GM19438 (cell line): ENCODE data around the gene EHMT1.
"Not testable (repeated sequence)": the region's sequence is repeated elsewhere in the genome, so short reads cannot be mapped to it uniquely, and the experiment has no call there.

ENCODE experiments used
- ATAC-seq: cut with Tn5 transposase; IDR thresholded peaks from one replicate; pipeline ENCODE4 v1.9.1; 2021; ENCODE audit warnings: low read depth; ENCODE audit not compliant: unreplicated experiment

EHMT1 gene

DNA sequence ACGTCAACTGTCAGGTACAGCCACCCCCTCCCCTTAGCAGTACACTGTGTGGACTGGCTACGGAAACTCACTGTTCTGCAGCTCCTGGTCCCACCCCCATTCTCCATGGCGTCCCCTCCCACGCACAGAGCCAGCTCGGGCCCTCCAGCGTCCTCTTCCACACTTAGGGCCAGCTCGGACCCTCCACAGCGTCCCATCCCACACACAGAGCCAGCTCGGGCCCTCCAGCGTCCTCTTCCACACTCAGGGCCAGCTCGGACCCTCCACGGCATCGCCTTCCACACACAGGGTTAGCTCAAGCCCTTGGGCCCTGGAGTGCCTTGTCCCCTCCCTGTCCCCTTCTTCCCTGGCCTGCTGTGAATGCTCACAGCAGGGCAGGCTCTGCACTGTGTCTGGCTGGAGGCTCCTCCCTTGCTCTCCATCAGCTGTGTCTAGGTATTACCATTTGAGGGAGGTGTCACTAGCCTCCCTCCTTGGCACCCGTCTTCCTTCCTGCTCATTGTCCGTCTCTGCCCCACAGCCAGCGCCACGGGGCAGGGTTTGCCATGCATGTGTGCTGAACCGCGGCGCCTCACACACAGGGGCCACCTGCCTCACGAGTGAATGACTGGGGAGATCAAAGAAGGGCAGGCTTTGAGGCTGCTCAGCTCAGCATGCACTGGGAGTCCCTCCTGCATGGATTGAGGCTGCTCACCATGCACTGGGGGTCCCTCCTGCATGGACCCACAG, 180.3 kb downstream of the EHMT1 start:
- no peak for ATAC-seq

DNA sequence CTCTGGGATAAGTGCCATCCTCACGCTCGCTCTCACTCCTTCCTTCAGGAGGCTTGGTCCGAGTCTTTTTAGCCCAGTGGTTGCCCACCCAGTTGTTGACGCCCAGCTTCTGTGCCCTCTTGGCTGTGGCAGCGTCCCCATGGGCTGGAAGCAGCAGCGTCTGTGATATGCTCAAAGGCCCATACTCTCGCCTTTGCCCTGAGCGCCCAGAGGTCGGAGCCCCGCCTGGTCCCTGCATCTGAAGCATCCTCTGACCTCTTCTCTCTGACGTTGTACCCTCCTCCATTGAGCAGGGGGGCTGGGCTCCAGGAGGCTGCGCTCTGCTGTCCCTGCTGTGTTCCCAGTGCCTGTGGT, 180.8 kb downstream of the EHMT1 start:
- no peak for ATAC-seq

DNA sequence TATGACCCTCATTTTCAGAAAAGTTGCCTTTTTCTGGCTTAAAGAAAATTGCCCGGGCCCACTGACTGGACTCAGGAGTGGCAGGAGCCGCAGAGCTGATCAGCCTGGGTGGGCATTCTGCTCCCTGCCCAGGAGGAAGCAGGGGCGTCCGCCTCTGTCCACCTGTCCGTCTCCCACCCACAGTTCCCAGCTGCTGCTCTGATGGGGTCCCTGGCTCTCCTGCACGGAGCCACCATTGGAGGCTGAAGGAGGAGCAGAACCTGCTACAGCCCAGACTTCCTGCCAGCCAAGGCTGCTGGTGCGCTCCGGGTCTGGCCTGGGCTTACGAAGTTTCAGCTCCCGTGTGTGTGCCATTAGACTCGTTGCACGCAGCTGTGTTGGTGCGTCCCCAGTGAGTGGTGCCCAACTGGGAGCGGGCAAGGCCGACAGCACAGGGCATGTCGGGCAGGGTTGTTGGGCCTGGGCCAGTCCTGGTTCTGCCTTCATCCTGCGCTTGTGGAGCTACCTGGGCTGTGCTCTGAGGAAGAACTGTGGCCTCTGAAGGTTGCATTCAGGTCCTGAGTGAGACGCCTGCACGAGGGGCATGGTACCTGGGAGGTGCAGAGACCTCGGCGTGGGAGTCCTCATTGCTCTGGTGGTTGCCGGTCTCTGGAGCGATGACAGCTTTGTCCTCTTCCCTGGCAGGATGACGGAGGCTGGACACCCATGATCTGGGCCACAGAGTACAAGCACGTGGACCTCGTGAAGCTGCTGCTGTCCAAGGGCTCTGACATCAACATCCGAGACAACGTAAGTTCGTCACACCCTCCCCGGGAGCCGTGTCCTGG, 181.6 kb downstream of the EHMT1 start:
- no peak for ATAC-seq

DNA sequence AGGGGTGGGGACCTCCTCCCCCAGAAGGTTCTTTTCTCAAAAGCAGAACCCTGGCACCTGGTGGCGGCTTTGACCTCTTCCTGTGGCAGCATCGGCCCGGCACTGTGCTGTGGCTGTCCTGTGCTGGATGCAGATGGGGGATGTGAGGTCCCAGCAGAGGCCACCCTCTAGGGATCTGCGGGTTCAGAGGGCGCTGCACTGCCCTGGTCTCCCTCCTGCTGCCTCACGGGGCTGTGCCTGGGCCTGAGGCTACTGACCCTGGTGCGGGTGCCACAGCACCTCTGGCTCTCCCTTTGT, 182.2 kb downstream of the EHMT1 start:
- ATAC-seq: no peak

DNA sequence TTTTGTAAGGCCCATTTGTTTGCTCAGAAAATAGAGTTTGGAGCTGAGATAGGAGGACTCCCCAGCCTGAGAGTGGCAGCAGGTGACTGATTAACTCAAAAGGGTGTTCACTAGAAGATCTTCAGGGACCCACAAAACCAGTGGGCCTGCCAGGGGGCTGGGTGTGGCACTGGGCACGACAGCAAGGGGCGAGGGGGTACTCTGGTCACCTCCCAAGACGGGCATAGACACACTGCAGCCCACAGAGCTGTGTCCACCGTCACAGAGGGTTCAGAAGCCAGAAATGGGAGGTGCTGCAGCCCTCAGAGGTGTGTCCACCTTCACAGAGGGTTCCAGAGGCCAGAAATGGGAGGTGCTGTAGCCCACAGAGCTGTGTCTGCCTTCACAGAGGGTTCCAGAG, 183.2 kb downstream of the EHMT1 start:
- no peak for ATAC-seq

DNA sequence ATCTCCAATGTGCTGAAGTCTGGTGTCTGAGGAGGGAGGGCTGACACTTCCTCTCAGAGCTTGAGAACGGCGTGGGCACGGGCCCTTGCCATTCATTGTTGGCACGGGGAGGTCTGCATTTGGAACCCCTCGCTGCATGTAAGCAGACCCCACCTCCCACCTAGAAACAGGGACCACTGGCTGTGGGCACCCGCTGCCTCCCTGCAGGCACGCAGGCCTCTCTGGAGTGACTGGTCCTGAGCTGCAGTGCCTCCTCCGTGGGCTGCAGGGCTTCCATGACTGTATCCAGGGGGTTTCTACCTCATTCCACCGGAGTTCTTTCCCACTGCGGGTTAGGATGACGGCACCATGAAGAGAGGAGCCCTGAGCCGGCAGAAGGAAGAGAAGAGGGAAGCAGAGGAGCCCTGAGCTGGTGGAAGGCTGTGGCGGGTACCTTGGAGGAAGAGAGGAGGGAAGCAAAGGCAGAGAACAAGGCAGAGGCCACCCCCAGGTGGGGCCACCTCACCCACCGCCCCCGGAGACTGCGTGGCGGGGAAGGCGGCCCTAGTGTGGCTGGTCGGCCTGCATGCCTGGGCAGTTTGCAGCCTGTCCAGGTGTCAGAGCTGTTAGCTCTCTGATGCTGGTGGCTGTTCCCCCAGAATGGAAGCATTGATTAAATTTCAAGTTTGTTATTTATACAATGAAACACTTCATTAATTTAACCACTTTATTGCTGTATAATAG, 183.9 kb downstream of the EHMT1 start:
- ATAC-seq: no peak

DNA sequence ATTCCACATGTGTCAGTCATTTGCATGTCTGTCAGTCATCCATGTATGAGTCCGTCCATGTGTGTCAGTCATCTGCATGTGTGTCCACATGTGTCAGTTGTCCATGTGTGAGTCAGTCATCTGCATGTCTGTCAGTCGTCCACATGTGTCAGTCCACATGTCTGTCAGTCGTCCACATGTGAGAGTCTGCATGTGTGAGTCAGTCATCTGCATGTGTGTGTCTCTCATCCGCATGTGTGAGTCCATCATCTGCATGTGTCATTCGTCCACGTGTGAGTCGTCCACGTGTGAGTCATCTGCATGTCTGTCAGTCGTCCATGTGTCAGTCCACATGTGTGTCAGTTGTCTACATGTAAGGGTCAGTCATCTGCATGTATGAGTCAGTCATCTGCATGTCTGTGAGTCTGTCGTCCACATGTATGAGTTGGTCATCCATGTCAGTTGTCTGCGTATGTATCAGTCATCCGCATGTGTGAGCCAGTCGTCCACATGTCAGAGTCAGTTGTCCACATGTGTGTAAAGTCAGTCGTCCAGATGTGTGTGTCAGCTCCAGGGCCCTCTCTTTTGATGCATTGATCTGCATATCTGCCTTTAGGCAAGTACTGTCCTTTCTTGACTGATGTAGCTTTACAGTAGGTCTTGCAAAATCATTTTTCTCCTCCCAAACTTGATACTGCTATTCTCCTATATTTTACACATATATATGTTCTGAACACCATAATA, 186.3 kb downstream of the EHMT1 start:
- no peak for ATAC-seq

DNA sequence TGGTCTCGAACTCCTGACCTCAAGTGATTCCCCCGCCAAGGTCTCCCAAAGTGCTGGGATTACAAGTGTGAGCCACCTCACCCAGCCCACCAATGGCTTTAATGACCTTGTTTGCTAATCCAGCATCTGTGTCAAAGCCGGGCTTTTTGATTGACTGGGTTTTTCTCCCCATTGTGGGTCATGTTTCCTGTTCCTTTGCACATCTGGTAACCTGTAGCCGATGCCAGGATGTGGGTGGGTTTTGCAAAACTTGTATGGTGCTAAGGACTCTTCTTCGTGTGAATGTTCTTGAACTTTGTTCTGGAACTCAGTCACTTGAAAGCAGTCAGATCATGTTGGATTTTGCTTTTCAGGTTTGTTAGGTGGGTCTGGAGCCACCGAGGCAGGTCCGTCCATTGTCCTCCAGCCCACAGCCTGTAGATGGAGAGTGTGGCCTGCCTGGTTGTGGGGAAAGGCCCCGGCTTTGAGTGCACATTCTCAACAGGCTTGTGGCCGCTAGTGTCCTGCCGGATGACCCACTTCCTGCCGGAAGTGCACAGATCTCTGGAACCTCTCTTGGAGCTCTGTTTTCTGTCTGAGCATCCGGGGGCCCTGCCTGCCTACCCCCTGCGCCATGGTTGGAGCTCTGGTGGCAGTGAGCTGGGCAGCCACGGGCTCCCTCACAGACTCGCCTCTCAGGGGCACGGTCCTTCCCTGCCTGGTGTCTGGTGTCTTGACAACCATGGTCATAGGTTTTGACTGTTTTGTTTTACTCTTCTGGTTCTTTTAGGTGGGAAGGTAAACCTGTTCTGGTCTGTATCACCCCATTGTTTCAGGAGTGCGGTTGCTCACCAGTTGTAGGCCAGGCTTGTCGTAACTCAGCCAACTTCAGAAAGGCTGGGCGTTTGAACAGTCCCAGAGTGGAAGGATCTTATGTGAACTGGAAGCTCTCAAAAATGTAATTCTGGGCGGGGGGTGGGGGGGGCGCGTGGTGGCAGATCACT, 189.2 kb downstream of the EHMT1 start:
- no peak for ATAC-seq

DNA sequence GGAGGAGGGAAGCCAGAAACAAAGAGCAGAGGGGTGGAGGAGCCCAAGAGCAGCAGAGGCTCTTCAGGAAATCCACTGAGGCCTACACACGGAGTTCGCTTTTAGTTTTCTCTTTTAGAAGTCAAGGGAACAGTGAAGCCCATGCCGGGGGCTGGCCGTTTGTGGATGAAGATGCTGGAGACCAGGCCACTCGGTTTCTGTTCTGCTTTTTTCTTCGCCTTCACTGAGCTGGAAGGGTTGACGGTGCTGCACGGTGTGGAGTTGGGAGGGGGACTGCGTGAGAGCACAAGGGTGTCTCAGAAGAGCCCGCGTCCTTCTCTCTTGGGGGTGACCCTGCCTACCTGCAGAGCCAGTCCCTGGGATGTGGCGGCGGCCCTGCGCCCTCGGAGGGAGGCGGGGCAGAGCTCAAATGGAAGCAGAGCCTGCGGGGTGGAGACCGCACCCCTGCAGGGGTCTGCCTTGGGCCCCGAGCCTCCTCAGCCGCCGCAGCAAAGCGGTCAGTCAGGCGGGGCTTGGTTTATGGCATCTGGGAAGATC, 190.3 kb downstream of the EHMT1 start:
- ATAC-seq: no peak

DNA sequence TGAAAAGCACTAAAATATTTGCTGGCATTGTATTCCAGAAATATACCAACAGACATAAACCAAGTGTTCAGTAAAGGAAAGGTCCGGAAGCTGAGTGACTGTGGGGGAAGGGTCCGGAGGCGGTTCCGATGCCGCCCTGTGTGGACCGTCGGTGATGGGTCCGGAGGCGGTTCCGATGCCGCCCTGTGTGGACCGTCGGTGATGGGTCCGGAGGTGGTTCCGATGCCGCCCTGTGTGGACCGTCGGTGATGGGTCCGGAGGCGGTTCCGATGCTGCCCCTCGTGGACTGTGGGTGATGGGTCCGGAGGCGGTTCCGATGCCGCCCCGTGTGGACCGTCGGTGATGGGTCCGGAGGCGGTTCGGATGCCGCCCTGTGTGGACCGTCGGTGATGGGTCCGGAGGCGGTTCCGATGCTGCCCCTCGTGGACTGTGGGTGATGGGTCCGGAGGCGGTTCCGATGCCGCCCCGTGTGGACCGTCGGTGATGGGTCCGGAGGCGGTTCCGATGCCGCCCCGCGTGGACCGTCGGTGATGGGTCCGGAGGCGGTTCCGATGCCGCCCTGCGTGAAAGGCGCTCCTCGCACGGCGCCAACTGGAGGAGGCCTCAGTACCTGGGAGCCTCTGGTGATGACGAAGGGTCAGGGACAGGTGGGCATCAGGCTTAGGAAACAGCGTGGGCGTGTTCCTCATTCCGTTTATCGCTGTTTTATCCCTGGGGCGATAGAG, 191.1 kb downstream of the EHMT1 start:
- ATAC-seq: not testable (repeated sequence)

DNA sequence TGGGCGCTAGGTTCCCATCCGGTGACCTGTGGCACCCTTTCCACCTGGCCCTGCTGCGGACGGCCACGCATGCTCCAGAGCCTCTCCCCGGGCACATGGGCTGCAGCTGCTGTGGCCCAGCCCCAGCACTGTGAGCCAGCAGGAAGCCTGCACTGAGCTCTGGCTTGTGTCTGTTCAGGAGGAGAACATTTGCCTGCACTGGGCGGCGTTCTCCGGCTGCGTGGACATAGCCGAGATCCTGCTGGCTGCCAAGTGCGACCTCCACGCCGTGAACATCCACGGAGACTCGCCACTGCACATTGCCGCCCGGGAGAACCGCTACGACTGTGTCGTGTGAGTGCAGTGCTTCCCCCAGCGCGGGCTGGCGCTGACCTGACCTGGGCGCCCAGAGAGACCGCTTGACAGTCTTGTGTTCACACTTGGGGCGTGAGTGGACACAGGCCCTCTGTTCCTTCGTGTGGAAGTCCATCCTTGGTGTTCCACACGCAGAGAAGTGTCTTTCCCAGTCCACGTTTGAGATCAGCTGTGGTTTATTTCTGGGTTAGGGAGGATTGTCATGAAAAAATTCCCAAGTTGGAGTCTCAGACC, 192.6 kb downstream of the EHMT1 start:
- ATAC-seq: no peak

DNA sequence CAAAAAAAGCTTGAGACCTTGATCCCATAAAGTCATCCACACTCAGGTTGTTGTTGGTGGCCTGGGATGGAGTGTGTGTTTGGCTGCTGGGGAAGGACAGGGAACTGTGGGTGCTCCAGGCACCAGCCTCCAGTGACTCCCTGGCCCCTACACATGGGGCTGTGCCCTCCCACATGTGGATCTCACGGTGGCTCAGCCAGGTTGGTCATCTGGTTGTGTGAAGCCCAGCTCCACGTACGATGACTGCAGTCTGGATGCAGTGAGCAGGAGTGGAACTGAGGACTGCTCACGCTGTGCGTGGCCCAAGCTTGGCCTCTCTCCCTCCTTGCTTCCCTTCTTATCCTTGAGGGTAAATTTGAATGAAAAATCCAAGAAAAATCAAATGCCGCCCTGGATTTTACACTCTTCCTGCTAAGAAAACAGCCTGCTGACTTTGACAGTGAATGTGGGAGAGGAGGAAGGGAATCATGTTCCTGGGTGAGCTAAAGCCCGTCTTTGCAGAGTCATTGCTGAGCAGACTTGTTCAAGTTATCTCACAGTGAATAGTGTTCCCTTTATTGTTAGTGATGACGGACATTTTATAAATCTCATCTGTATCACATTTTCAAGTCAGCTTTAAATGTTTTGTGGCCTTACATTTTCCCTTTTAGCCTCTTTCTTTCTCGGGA, 193.7 kb downstream of the EHMT1 start:
- no peak for ATAC-seq

DNA sequence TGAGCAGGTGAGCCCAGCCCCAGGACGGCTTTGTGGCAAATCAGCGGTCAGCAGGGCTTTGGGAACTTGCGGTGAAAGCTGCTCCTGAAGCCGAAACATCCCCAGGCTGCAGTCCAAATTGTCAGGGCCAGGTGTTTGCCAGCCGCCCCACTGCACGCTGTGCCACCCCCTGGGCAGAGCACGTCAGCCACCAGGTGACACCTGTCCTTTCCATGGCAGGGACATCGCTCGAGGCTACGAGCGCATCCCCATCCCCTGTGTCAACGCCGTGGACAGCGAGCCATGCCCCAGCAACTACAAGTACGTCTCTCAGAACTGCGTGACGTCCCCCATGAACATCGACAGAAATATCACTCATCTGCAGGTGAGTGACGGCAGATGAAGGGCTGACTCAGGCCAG, 194.4 kb downstream of the EHMT1 start:
- ATAC-seq: no peak

DNA sequence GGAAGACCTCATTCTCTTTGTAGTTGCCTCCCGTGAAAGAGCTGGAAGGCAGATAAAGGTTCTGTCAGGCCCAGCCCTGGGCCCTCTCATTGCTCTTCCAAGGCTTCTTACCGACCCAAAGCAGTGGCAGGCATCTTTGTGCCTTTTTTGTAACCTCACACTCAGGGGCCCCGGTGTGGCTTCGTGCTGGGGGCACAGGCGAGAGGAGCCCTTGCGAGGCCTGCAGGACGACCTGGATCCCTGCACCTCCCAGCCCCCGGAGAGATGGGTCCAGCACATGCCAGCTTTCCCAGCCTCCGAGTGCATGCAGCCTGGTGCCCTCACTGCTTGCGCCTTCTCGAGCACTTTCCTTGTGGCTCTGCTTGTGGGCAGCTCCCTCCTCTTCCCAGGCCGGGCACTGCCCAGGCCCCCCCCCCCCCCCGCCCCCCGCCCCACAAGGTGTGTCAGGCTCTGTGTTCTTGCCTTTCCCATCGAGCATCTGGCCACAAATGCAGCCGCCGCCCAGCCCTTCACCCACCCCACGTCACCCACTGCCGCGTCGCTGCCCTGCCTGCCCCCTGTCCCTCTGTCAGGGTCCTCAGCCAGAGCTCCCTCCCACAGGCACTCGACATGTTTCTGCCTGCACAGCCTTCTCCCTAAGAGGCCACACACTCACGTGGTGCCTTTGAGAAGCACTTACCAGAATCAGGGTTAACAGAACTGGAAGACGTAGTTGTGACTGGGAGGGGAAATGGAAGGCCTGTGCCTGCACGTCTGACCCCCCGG, 195.0 kb downstream of the EHMT1 start:
- ATAC-seq: no peak

DNA sequence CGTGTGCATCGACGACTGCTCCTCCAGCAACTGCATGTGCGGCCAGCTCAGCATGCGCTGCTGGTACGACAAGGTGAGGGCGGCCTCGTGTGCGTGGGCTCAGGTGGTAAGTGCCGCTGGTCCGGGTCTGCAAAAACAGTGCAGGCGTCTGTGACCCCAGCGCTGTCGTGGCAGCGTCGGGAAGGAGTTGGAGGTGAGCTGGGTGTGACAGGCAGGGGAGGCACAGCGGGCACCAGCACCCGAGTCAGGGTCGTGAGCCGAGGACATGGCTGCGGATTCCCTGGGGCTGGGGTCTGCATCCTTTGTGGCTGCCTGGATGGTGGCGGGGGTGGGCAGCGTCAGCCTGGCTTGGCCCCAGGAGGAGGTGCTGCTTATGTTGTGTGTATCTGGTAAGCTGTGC, 195.6 kb downstream of the EHMT1 start:
- no peak for ATAC-seq

DNA sequence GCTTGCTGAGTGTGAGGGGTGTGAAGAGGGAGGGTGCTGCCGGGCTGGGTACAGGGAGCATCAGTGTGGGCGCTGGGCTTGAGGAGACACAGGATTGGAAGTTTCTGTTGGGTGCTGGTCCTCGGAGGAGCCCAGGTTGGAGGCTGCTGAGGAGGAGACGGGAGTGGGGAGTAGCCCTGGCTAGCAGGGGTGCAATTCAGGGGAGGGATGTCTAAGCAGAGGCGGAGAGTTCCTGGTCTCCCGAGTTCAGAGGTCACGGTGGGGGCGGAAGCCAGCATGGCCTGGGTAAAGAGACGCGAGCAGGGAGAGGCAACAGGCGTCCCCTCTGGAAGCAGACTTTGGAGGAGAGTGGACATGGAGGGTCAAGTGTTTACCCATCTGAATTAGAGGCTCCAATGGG, 196.0 kb downstream of the EHMT1 start:
- ATAC-seq: no peak
